Pancreas (tissue), 10 donors: ENCODE measurements around the gene AP5Z1. TPM values are rescaled to one million over a fixed set of nuclear protein-coding genes. Genes with fewer than 3 reads are reported as not detected.

Experiments
- ATAC-seq, 4 donors: fragments of 200-7000 bp; cut with Tn5 transposase; one replicate each; pipeline versions ENCODE4 v1.8.0 to v1.9.1; 2020; ENCODE audit warnings: mild to moderate bottlenecking in 4 of 4, moderate library complexity in 4 of 4
- DNase-seq, 6 donors: peaks; one replicate each; pipeline ENCODE4 v3.0.0-alpha.2; 2020
- FAIRE-seq: peaks from 2 replicates; lab custom pipeline; 2012; peaks lifted over from hg19 to GRCh38; lab: Jason Lieb, UNC
- H3K27ac ChIP-seq, 4 donors: fragments of 200-600 bp; sonication (generic); 1 replicate in 3 of 4; 2 replicates in 1 of 4; pipeline versions ENCODE4 v1.5.0 to v1.8.0; 2020
- H3K27me3 ChIP-seq, 4 donors: fragments of 200-600 bp; one replicate each; pipeline ENCODE4 v1.8.0; 2021
- H3K36me3 ChIP-seq, 3 donors: fragments of 200-600 bp; sonication (generic) in 1 of 3; one replicate each; pipeline versions ENCODE4 v1.5.0 to v1.8.0; 2020 to 2021
- H3K4me1 ChIP-seq, 3 donors: fragments of 200-600 bp; one replicate each; pipeline ENCODE4 v1.8.0; 2021
- H3K4me3 ChIP-seq, 4 donors: fragments of 200-600 bp; sonication (generic) in 2 of 4; one replicate each; pipeline versions ENCODE4 v1.5.0 to v1.8.0; 2020 to 2021
- H3K9me3 ChIP-seq, 4 donors: fragments of 200-600 bp; one replicate each; pipeline ENCODE4 v1.8.0; 2021
- WGBS, 2 donors: extraction: QIAGEN DNeasy Blood & Tissue Kit; methylation state at CpG; one replicate each; pipeline ENCODE4 v1.1.7; 2013; 5-methylcytosine and 5-hydroxymethylcytosine counted together
- intact Hi-C, 3 donors: fragments of 100-400 bp; cut with DNase I; formaldehyde crosslinking; loops; one replicate each; pipeline versions ENCODE4 v1.11.1 to v1.14.2; 2022
- polyA plus RNA-seq, 2 donors: library from polyadenylated mRNA; stranded (reverse); fragments of 200-250 nt; gene quantifications; one replicate each; pipeline ENCODE4 v1.2.3, GENCODE V29; 2013
- total RNA-seq, 6 donors: library from RNA; stranded (reverse); fragmentation: NEBNext Ultra II Directional in 4 of 6; extraction: Animal tissue kit (Norgen Biotek cat#: 25700) in 4 of 6; gene quantifications; one replicate each; pipeline versions ENCODE4 v1.2.1 to v1.2.4, GENCODE V29; 2021 to 2023
- TF ChIP-seq, protein P1 (sequence below), 4 donors: fragments of 200-600 bp; sonication (generic) in 3 of 4; IDR thresholded peaks; one replicate each; pipeline versions ENCODE4 v1.5.0 to v1.8.0; 2021; ENCODE audit warnings: antibody characterized with exemption in 4 of 4
- donor health status: healthy with polysubstance abuse.
- donor health status: DM: no; HTN: no; CAD: no; lungs with moderate emphysema.
- donor health status: DM: no; HTN: no; CAD: no.
- donor health status: control.
- donor health status: control.
- donor health status: Bipolar disorder and iron deficiency.
- donor health status: DM: yes; HTN: yes; CAD: no.
- donor health status: DM: no; HTN: no; CAD: no.
- donor health status: DM: no; HTN: no; CAD: no.
- donor health status: DM: yes; HTN: yes; CAD: no.

The AP5Z1 gene
- total and polyA plus RNA-seq, 8 donors = 12.8 to 81.2 (median 18.3) TPM

DNA sequence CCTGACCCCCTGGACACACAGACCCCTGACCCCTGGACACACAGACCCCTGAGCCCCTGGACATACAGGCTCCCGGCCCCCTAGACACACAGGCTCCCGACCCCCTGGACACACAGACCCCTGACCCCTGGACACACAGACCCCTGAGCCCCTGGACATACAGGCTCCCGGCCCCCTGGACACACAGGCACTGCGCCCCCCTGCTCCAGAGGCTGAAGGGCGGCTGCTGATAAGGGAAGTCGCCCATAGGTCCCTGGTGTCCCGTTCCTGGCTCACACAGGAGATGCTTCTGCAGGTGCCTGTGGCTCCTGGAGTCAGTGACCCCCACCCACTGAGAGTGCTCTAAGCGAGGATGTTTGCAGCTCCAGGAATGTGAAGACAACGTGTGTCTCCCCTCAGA is 3.7 kb upstream of the AP5Z1 start:
- FAIRE-seq (no peak), ATAC-seq (no peak), DNase-seq (no peak)
- TF ChIP-seq, protein P1, sequence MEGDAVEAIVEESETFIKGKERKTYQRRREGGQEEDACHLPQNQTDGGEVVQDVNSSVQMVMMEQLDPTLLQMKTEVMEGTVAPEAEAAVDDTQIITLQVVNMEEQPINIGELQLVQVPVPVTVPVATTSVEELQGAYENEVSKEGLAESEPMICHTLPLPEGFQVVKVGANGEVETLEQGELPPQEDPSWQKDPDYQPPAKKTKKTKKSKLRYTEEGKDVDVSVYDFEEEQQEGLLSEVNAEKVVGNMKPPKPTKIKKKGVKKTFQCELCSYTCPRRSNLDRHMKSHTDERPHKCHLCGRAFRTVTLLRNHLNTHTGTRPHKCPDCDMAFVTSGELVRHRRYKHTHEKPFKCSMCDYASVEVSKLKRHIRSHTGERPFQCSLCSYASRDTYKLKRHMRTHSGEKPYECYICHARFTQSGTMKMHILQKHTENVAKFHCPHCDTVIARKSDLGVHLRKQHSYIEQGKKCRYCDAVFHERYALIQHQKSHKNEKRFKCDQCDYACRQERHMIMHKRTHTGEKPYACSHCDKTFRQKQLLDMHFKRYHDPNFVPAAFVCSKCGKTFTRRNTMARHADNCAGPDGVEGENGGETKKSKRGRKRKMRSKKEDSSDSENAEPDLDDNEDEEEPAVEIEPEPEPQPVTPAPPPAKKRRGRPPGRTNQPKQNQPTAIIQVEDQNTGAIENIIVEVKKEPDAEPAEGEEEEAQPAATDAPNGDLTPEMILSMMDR (IDR thresholded peaks at IDR 0.05) = no peak
- Histone ChIP-seq H3K27me3 (no peaks in the 10 kb centered on the region), H3K9me3 (no peaks in the 10 kb centered on the region), H3K4me1 (peaks cover 0 to 8% (median 0%) of the 10 kb centered on the region in 3 donors), H3K27ac (no peak overlapping the region), H3K36me3 (no peaks in the 10 kb centered on the region), H3K4me3 (no peak overlapping the region)
- WGBS, 2 donors = 83 to 89% methylated on average over 9 of the region's 9 CpGs
- intact Hi-C loops = no loop called here

DNA sequence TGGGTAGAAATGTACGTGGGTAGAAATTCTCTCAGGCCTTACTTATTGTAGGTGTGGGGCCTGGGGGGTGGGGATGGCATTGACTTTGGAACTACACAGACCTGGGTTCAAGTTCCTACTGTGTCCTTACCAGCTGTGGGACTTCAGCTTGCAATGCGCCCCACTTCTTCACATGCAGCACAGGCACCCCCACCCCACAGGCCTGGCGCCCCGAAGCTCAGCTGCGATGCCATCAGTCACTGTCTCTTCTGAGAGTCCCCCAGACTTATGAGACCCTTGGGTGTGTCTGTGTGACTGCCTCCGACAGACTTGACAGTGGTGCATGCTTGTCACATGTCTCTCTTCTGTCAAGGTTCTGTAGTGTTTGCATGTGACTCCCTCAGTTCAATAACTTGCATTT is 3.1 kb upstream of the AP5Z1 start:
- FAIRE-seq = no peak
- no peak for DNase-seq
- intact Hi-C loops = no loop called here
- H3K4me3 ChIP-seq = no peak overlapping the region
- ATAC-seq = no peak
- H3K9me3 ChIP-seq = no peaks in the 10 kb centered on the region
- no peaks in the 10 kb centered on the region for H3K27me3 ChIP-seq
- 92 to 97% methylated on average over 6 of the region's 6 CpGs for WGBS, 2 donors
- TF ChIP-seq, protein P1 (IDR thresholded peaks at IDR 0.05) = no peak
- no peaks in the 10 kb centered on the region for H3K36me3 ChIP-seq
- H3K4me1 ChIP-seq = peaks cover 0 to 12% (median 0%) of the 10 kb centered on the region in 3 donors
- H3K27ac ChIP-seq = no peak overlapping the region

DNA sequence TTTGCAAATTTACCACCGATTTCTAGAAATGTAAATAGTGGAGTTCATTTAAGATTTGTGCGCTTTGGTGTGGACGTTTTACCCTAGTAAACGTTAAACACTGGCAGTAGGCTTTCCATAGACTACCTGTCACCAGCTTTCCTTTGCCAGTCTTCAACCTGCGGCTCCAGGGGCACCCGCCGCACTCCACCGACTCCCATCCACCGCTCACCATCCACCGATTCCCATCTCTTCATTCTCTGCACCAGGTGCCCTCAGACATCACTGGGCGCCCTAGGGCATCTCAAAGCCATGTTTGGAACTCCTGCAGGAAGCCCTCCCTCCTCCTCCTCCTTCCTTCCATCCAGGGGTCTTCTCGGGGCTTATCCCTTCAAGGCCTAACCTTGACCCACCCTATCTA is 1.4 kb upstream of the AP5Z1 start:
- TF ChIP-seq, protein P1 (IDR thresholded peaks at IDR 0.05) = no peak
- H3K27ac ChIP-seq = no peak overlapping the region
- DNase-seq (peak in 1 of 6 donors; percentile 24), ATAC-seq (no peak), FAIRE-seq (no peak)
- no peaks in the 10 kb centered on the region for H3K9me3 ChIP-seq
- no peaks in the 10 kb centered on the region for H3K27me3 ChIP-seq
- H3K36me3 ChIP-seq = no peaks in the 10 kb centered on the region
- H3K4me1 ChIP-seq = peaks cover 0 to 19% (median 0%) of the 10 kb centered on the region in 3 donors
- intact Hi-C loops = no loop called here
- WGBS, 2 donors = 82 to 87% methylated on average over 12 of the region's 12 CpGs
- no peak overlapping the region for H3K4me3 ChIP-seq

DNA sequence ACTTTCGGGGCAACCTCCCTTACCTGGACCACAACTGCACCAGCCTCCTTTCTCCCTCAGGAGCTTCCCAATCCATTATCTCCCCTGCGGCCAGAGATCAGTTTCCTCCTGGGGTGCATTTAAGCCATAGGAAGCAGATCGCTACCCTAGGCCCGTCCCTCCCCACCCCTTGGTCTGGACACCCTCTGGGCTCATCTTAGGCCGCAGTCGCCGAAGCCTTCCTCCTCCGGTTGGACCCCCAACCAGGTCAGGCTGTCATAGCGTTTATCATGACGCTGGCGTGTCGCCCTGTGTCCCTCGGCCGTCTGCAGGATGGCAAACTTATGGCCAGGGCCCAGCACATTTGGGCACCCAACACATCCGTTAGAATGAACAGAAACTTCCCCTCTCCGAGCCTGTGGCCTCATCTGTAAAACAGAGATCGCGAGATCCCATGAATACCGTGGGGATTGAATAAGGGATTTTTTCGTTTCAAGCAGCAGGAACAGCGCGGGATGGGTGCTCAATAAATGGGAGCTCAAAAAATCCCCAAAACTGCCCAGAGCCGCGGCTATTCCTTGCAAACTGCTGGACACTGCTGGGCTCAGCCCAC is 669 bp upstream of the AP5Z1 start:
- TF ChIP-seq, protein P1 (IDR thresholded peaks at IDR 0.05) = no peak
- Histone ChIP-seq H3K4me3 (peak overlapping the region; percentile 85 to 96 (median 92)), H3K36me3 (no peaks in the 10 kb centered on the region), H3K4me1 (peaks cover 0 to 19% (median 0%) of the 10 kb centered on the region in 3 donors), H3K9me3 (no peaks in the 10 kb centered on the region), H3K27ac (peak overlapping the region; percentile 94 to 98 (median 96)), H3K27me3 (no peaks in the 10 kb centered on the region)
- 7 to 8% methylated on average over 24 of the region's 24 CpGs for WGBS, 2 donors
- peak in 3 of 6 donors; percentile 46 to 70 (median 66) for DNase-seq
- FAIRE-seq = no peak
- intact Hi-C loops = no loop called here
- peak; percentile 35 to 58 (median 45) for ATAC-seq
